GM19099 (cell line): ENCODE data around the gene ACE.

Experiments used
- POLR2A ChIP-seq: IDR thresholded peaks from 3 replicates; pipeline ENCODE4 v1.6.1; 2011; ENCODE audit warnings: low read depth; ENCODE audit not compliant: insufficient read length; ENCODE audit errors: extremely low read depth

Gene ACE

GRCh38 chr17:63543822-63544420 lies 67.1 kb downstream of the ACE start:
- no peak for TF ChIP-seq POLR2A

GRCh38 chr17:63544467-63545301 lies 67.8 kb downstream of the ACE start:
- TF ChIP-seq POLR2A = no peak

- no peak for TF ChIP-seq POLR2A
Measured at GRCh38 chr17:63546308-63547082, 69.6 kb downstream of the ACE start.

- no peak for TF ChIP-seq POLR2A
Measured at GRCh38 chr17:63547083-63547523, 70.2 kb downstream of the ACE start.
